ENCODE data around the gene MED13L.

- no peak for TF ChIP-seq CTCF (conservative IDR thresholded peaks at IDR 0.05 in 1 of 2, IDR thresholded peaks at IDR 0.05 in 1 of 2; ENCODE audit: extremely low read depth in 1 of 2, insufficient read depth in 1 of 2, low read depth in 1 of 2, low read length in 2 of 2)
- no peak for TF ChIP-seq EZH2 (IDR thresholded peaks at IDR 0.05; ENCODE audit: borderline replicate concordance, low read length)
These were observed 183.6 kb downstream of the MED13L start for GRCh38 chr12:116093915-116094314.
